NCI-H2081 treated with DMSO at 0.1 percent for 48 hours (cell line): ENCODE measurements around the gene SORBS1.

Experiments
- DNase-seq: peaks from one replicate; lab custom pipeline; 2025; lab: John Stamatoyannopoulos, UW

Gene SORBS1

GRCh38 chr10:95435548-95436279 lies 125.5 kb downstream of the SORBS1 start:
- DNase-seq, result no peak

- DNase-seq, result no peak
These were observed 126.6 kb downstream of the SORBS1 start for GRCh38 chr10:95434583-95434982.

DNA sequence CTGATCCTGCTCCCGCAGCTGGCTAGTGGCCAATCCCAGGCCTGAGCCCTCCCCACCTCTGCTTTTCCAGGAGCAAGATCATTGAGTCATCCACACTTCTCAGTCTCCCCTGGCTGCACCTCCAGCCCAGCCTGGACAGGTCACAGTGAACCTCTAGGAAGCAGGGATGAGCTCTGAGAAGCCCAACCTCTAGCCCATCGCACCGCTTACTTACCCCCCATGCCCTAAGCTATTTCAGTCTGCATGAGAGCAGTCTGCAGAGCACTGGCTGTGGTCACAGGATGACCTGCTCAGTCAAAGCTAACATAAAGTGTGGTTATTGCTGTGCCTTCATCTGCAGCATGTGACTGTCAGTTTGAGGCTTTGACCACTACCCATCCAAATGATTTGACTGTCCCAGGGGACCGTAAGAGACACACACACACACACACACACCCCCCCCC lies 129.2 kb downstream of the SORBS1 start:
- no peak for DNase-seq

DNA sequence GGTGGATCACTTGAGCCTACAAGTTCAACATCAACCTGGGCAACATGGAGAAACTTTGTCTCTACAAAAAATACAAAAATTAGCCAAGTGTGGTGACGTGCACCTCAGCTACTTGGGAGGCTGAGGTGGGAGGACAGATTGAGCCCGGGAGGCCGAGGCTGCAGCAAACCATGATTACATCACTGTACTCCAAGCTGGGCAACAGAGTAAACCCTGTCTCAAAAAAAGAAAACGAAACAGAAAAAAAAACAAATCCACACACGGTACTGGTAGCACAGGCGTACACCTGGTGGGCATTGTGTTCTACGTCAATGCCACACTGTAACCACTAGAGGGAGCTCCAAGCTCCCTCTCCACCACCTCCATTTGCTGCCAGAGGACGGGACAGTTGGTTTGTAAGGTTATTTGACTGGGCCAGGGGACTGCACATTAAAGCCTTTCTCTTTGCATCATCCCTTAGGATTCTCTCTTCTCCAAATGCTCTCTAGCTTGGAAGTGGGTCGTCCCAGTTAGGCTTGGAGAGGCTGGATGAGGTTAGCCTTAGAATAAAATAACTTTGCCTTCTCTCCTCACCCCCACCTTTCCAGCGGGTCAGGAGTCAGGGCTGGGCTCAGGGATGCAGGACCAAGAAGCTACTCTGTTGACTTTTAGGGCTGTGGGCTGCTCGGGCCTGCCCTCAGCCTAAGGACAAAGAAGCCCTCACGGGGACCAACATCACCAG lies 130.8 kb downstream of the SORBS1 start:
- no peak for DNase-seq

DNA sequence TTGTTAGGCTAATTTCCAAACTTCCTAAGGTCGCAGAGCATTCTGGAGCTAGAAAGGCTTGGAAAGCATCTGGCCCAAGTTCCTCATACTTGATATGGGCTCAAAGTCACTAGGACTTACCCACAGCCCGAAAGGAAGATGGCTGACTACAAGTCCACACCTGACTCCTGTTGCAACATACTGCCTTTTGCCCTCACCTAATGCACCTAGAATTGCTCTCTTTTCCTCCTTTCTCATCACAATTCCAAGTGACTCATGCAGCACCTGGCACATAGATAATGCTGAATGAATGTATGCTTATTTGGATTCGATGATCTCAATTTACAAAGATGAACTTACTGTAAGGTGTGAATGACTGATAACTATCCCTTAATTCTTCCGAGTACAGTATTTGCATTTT lies 131.5 kb downstream of the SORBS1 start:
- DNase-seq, result no peak

- DNase-seq, result no peak
These were observed 132.5 kb downstream of the SORBS1 start for GRCh38 chr10:95428701-95429100.

DNA sequence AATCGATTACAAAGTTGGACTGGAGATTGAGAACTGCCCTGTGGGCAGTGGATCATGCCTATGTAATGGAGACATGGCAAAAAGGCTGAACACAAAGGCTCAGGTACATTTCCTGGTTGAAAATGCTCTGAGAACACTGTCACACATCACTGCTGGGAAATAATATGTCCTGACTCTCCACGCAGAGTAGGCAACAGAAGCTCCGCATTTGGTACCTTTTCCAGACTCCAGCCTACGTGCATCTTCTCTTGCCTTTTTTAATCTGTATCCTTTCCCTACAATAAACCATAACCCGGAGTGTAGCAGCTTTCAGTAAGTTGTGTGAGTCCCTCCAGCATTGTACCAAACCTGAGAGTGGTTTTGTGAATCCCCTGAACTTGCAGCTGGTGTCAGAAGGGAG lies 134.7 kb downstream of the SORBS1 start:
- DNase-seq, result no peak

- no peak for DNase-seq
These were observed 135.3 kb downstream of the SORBS1 start for GRCh38 chr10:95425592-95426465.

DNA sequence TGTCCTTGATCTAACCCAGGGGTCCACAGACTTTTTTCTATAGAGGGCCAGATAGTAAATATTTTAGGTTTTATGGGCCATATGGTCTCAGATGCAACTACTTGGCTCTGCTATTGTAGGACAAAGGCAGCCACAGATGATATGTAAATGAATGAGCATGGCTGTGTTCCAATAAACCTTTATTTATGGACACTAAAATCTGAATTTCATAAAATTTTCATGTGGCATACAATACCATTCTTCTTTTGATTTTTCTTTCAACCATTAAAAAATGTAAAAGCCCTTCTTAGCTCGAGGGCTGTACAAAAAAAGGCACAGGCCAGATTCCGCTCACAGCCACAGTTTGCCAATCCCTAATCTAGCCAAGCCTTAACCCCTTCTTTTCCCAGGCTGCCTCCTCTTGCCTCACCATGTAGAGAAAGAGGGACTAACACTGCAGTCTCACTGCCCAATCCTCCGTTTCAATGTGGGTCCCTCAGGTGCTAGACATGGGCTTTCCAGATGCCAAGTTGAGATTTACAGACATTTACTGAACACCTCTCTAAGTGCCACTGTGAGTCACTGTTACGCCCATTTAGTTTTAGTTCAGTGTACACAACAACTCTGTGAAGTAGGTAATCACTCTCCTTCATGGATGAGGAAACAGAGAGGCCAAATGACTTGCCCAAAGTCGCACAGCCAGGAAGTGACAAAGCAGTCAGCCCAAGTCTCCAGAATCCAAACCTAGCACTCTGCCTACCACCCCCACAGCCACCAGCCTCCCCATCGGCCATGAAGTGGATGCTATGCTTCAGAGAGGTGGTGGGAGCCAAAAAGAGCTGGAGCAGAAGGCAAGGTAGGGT lies 137.8 kb downstream of the SORBS1 start:
- no peak for DNase-seq

DNA sequence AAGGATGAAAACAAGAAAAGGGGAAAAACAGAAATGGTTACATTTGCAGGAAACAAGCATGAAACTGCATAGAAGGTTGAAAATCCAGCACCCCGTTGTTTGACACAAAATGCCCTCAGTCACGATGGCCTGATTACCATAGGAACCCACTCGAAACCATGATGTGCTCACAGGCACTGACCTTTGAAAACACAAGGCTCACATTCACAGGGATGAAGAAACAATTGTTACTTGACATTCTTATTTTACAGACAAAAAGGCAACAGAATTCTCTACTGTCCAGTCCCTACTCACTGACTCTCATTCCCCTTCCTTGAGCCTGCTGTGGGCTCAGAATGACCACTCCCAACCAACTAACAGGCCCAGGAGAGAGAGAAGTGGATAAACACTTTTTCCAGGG lies 138.9 kb downstream of the SORBS1 start:
- DNase-seq, result no peak

GRCh38 chr10:95421782-95422181 lies 139.4 kb downstream of the SORBS1 start:
- DNase-seq, result no peak

DNA sequence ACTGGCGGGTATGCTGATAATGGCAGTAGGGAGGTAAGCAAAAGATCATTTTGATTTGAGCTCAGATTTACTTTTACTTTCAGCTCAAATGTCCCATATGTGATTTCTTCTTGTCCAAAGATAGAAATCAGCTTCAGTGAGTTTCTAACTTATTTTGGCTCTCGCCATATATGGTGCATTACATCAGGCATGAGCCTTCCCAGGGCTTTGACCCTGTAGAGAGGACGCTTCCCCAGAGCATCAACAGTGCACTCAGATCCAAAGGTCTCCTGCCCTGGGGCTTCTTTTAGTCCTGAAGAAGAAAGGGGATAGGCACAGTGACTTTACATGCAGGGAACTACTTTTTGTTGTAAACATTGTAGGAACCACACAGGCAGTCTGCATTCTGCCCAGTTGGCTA lies 141.8 kb downstream of the SORBS1 start:
- no peak for DNase-seq

DNA sequence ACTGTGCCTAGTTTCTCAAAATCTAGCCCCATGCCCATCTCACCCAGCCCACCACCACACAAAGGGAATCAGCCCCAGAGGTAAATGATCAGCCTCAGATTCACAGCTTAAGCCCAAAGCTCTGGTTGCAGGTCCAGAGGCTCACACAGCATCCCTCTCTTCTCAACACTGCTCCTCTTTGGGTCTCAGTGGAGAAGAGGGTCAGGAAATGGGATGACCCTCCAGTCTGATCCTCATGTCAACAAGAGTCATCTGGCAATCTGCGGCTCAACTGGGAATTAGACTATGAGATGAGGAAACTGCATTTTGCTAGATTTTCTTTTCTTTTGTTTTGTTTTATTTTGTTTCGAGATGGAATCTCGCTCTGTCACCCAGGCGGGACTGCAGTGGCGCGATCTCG lies 144.2 kb downstream of the SORBS1 start:
- no peak for DNase-seq

GRCh38 chr10:95416270-95416669 lies 144.9 kb downstream of the SORBS1 start:
- DNase-seq, result no peak

GRCh38 chr10:95415621-95416031 lies 145.5 kb downstream of the SORBS1 start:
- no peak for DNase-seq

DNA sequence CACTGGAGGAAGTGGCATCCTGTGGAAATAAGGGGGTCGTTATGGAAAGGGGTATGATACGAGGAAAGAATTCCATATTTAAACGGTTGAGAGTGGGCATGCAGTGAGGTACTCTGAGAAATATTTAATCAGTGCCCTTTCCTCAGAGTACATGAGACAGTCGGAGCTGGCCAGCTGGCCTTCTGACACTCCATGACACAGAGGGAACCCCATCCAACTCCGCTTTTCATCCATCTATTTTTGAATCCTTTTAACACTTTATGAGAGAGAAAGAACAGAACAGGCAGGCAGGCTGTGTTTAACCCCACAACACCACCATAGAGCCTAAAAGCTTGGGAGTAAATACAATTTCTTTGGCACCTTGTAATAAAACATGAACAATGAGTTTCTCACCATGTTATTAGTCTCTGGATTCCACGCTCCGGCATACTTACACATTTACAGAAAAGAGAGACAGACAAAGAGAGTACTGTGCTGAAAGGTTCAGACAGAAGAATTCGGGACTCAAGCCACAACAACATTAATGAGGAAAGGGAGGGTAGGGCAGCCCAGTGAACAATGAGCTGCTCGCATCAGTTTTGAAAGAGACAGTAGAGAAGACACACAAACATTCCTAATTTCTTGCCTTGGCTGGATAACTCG lies 146.2 kb downstream of the SORBS1 start:
- no peak for DNase-seq

DNA sequence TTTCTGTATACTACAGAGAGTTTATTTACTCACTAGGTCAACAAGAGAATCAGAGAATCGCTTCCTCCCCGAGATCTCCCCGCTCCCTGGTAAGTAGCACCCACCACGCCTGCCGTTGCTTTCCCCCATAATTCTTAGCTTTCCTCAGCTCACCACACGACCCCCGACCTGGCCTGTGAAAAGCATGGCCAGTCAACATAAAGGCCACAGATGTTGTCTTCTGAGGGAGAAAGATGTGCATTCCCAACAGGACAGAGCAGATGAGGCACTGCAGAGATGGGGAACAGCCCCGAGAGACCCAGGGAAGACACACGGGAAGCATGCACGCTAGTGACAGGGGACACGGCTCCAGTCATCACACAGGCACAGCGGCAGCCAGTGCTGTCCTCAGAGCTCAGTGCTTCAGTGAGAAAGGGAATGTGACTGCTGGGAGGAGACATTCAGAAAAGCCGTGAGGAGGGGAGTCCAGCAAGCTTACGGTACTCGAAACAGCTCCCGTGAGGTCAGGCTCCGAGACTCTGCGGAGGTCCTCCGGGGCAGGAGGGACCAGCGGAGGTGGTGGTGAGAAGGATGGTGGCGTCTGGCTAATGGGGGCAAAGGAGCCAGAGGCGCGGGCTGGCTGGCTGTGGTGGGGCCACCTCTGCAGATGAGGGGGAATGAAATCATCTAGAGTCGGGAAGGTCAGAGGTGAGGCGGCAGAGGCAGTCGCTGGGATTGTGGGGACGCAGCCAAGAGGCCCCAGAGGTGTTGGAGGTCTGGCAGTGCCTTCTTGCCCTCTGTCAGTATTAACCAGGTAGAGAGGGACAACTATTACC lies 146.9 kb downstream of the SORBS1 start:
- no peak for DNase-seq

DNA sequence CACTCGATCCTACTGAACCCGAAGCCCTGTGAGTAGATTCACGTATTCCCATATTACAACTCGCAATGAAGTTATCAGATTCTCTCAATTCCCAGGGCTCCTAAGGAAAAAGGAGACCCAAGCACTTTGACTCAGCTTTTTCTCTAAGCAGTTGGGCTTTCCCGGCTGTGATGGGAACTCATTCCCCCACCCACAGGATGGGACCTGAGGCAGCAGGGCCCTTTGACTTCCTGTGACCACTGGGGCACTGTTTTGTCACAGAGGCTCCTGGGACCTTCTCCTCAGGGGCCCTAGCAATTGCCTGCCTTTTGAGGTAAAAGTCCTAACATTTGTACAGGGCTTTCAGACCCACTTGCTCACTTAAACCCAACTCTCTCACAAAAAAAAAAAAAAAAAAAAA lies 147.6 kb downstream of the SORBS1 start:
- no peak for DNase-seq

DNA sequence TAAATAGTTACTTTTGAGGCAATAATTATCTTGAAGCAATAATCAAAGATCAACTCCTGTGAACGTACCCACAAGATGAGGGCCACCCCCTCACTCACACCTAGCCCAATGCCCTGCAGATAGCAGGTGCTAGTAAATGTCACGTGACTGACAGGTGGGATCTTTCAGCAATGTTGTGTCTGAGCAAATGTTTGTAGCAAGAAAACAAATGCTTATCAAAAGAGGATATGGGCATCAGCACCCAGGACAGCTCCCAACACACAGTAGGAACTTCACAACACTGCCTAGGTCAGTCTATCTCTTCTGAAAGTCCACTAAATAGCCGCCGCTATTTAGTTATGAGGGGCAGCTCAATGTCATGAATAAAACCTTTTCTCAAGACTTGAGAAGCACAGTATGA lies 149.5 kb downstream of the SORBS1 start:
- no peak for DNase-seq
